ENCODE measurements around the gene CEP20.

Gene CEP20

GRCh38 chr16:15915555-15916081 lies 27.2 kb upstream of the CEP20 start:
- Histone ChIP-seq H3K9me3 (replicated peaks; ENCODE audit: insufficient read depth, low read length) (no peaks in the 10 kb centered on the region), H3K4me2 (ENCODE audit: low read depth, low read length) (no peak overlapping the region), H3K36me3 (replicated peaks; ENCODE audit: insufficient read depth, low read length) (no peaks in the 10 kb centered on the region), H3K9ac (ENCODE audit: low read length) (no peak overlapping the region), H3K79me2 (ENCODE audit: low read length) (no peaks in the 10 kb centered on the region), H4K20me1 (ENCODE audit: insufficient read depth, low read length) (no peaks in the 10 kb centered on the region), H3K4me3 (ENCODE audit: low read length) (no peak overlapping the region), H2AFZ (ENCODE audit: low read length) (no peak overlapping the region), H3K27ac (ENCODE audit: low read length) (no peak overlapping the region), H3K4me1 (ENCODE audit: low read length) (no peaks in the 10 kb centered on the region), H3K9me2 (replicated peaks; ENCODE audit: insufficient read depth, low read length) (no peaks in the 10 kb centered on the region), H3K27me3 (replicated peaks; ENCODE audit: insufficient read depth, low read length) (no peaks in the 10 kb centered on the region), H3F3A (ENCODE audit: insufficient read depth, low read length) (no peaks in the 10 kb centered on the region)
- no peak for TF ChIP-seq EZH2 (optimal IDR thresholded peaks at IDR 0.05; ENCODE audit: low read depth, low read length)
- TF ChIP-seq CTCF (IDR thresholded peaks at IDR 0.05; ENCODE audit: low read length), result no peak
- no peak for TF ChIP-seq EZH2phosphoT487 (IDR thresholded peaks at IDR 0.05; ENCODE audit: low read length)
- no peak for DNase-seq

GRCh38 chr16:15913046-15913698 lies 24.8 kb upstream of the CEP20 start:
- Histone ChIP-seq H3K79me2 (ENCODE audit: low read length) (no peaks in the 10 kb centered on the region), H3K27ac (ENCODE audit: low read length) (no peak overlapping the region)

GRCh38 chr16:15911198-15911597 lies 22.8 kb upstream of the CEP20 start:
- DNase-seq, result no peak
- Histone ChIP-seq H3K9me3 (replicated peaks; ENCODE audit: insufficient read depth, low read length) (no peaks in the 10 kb centered on the region), H4K20me1 (ENCODE audit: insufficient read depth, low read length) (no peaks in the 10 kb centered on the region), H3K27me3 (replicated peaks; ENCODE audit: insufficient read depth, low read length) (no peaks in the 10 kb centered on the region), H3K9ac (ENCODE audit: low read length) (no peak overlapping the region), H3K36me3 (replicated peaks; ENCODE audit: insufficient read depth, low read length) (no peaks in the 10 kb centered on the region), H3F3A (ENCODE audit: insufficient read depth, low read length) (no peaks in the 10 kb centered on the region), H3K4me3 (ENCODE audit: low read length) (no peak overlapping the region), H2AFZ (ENCODE audit: low read length) (no peak overlapping the region), H3K4me2 (ENCODE audit: low read depth, low read length) (no peak overlapping the region), H3K27ac (ENCODE audit: low read length) (no peak overlapping the region), H3K4me1 (ENCODE audit: low read length) (no peaks in the 10 kb centered on the region), H3K9me2 (replicated peaks; ENCODE audit: insufficient read depth, low read length) (no peaks in the 10 kb centered on the region), H3K79me2 (ENCODE audit: low read length) (no peaks in the 10 kb centered on the region)
- TF ChIP-seq EZH2phosphoT487 (IDR thresholded peaks at IDR 0.05; ENCODE audit: low read length), result no peak
- no peak for TF ChIP-seq CTCF (IDR thresholded peaks at IDR 0.05; ENCODE audit: low read length)
- TF ChIP-seq EZH2 (optimal IDR thresholded peaks at IDR 0.05; ENCODE audit: low read depth, low read length), result no peak

More at GRCh38 chr16:15913046-15913698, 24.8 kb upstream of the CEP20 start:
- no peak for TF ChIP-seq EZH2 (optimal IDR thresholded peaks at IDR 0.05; ENCODE audit: low read depth, low read length)
- no peak for TF ChIP-seq CTCF (IDR thresholded peaks at IDR 0.05; ENCODE audit: low read length)
- TF ChIP-seq EZH2phosphoT487 (IDR thresholded peaks at IDR 0.05; ENCODE audit: low read length), result no peak
- H3K4me3 ChIP-seq (ENCODE audit: low read length), result no peak overlapping the region
- H3K36me3 ChIP-seq (replicated peaks; ENCODE audit: insufficient read depth, low read length), result no peaks in the 10 kb centered on the region
- no peaks in the 10 kb centered on the region for H3F3A ChIP-seq (ENCODE audit: insufficient read depth, low read length)
- no peaks in the 10 kb centered on the region for H3K9me3 ChIP-seq (replicated peaks; ENCODE audit: insufficient read depth, low read length)
- H2AFZ ChIP-seq (ENCODE audit: low read length), result no peak overlapping the region
- no peaks in the 10 kb centered on the region for H3K4me1 ChIP-seq (ENCODE audit: low read length)
- DNase-seq, result no peak
- H3K9me2 ChIP-seq (replicated peaks; ENCODE audit: insufficient read depth, low read length), result no peaks in the 10 kb centered on the region
- no peak overlapping the region for H3K4me2 ChIP-seq (ENCODE audit: low read depth, low read length)
- H3K9ac ChIP-seq (ENCODE audit: low read length), result no peak overlapping the region
- H4K20me1 ChIP-seq (ENCODE audit: insufficient read depth, low read length), result no peaks in the 10 kb centered on the region
- H3K27me3 ChIP-seq (replicated peaks; ENCODE audit: insufficient read depth, low read length), result no peaks in the 10 kb centered on the region

Measured in MM.1S (cell line).